Caco-2 (cell line): Measurements from ENCODE around the gene PRR12. TPM values are rescaled to one million over a fixed set of nuclear protein-coding genes. Genes with fewer than 3 reads are reported as not detected.

Experiments used
- BruUV-seq: library from RNA; stranded (reverse); fragments of 400-500 nt; replicated peaks from 2 replicates; lab custom pipeline; 2021; lab: Mats Ljungman, UMichigan
- CTCF ChIA-PET: fragments of 300-600 bp; sonication (Branson Sonifier 250); formaldehyde crosslinking; loops from one replicate; lab custom pipeline; 2022; ENCODE audit warnings: antibody characterized with exemption; lab: Charles Lee
- POLR2A ChIA-PET: fragments of 300-600 bp; sonication (Branson Sonifier 250); formaldehyde crosslinking; loops from one replicate; lab custom pipeline; 2022; ENCODE audit warnings: antibody characterized with exemption; lab: Charles Lee
- DNase-seq, 2 experiments: peaks; one replicate each; pipeline versions ENCODE4 v3.0.0 to v3.0.0-alpha.2; 2020 to 2022
- H3K27me3 ChIP-seq: replicated peaks from 2 replicates; pipeline ENCODE4 v1.6.0; 2011; ENCODE audit warnings: low read length; ENCODE audit not compliant: control insufficient read depth, insufficient read depth
- H3K36me3 ChIP-seq: 2 replicates; pipeline ENCODE4 v1.5.1; 2011; ENCODE audit warnings: low read length; ENCODE audit not compliant: control insufficient read depth, insufficient read depth
- H3K4me1 ChIP-seq: fragments of 250-450 bp; sonication (Bioruptor Pico); 2 replicates; pipeline ENCODE4 v1.5.1; 2020; ENCODE audit warnings: mild to moderate bottlenecking
- H3K4me3 ChIP-seq: 2 replicates; pipeline ENCODE4 v1.5.1; 2011; ENCODE audit warnings: low read depth, mild to moderate bottlenecking, control low read depth, low read length
- H3K9me3 ChIP-seq: fragments of 250-450 bp; sonication (Bioruptor Pico); 2 replicates; pipeline ENCODE4 v1.5.1; 2020; ENCODE audit warnings: mild to moderate bottlenecking, moderate library complexity
- H3K27ac Mint-ChIP-seq: one replicate; pipeline ENCODE4 v1.8.0; 2022; ENCODE audit warnings: mixed read lengths; ENCODE audit not compliant: unreplicated experiment
- H3K27me3 Mint-ChIP-seq: one replicate; pipeline ENCODE4 v1.8.0; 2022; ENCODE audit warnings: mixed read lengths; ENCODE audit not compliant: insufficient read depth, unreplicated experiment
- H3K36me3 Mint-ChIP-seq: one replicate; pipeline ENCODE4 v1.8.0; 2022; ENCODE audit warnings: mild to moderate bottlenecking, mixed read lengths; ENCODE audit not compliant: insufficient read depth, unreplicated experiment
- H3K4me1 Mint-ChIP-seq: one replicate; pipeline ENCODE4 v1.8.0; 2022; ENCODE audit warnings: low read depth, mixed read lengths; ENCODE audit not compliant: unreplicated experiment
- H3K4me3 Mint-ChIP-seq: one replicate; pipeline ENCODE4 v1.8.0; 2022; ENCODE audit warnings: mild to moderate bottlenecking, moderate library complexity, mixed read lengths; ENCODE audit not compliant: unreplicated experiment
- H3K9me3 Mint-ChIP-seq: one replicate; pipeline ENCODE4 v1.8.0; 2022; ENCODE audit warnings: mixed read lengths; ENCODE audit not compliant: unreplicated experiment
- CTCF ChIP-seq, 2 experiments: fragments of 200-600 bp in 1 of 2; IDR thresholded peaks; 1 replicate in 1 of 2; 2 replicates in 1 of 2; pipeline versions ENCODE4 v1.5.1 to v1.8.0; 2011 to 2022; ENCODE audit warnings: antibody characterized with exemption in 1 of 2, control low read depth in 1 of 2, inconsistent platforms in 1 of 2, low read depth in 1 of 2, low read length in 1 of 2, mild to moderate bottlenecking in 1 of 2, moderate library complexity in 1 of 2; ENCODE audit not compliant: insufficient read depth in 1 of 2, severe bottlenecking in 1 of 2, unreplicated experiment in 1 of 2
- intact Hi-C: fragments of 100-400 bp; cut with micrococcal nuclease; formaldehyde crosslinking; loops from one replicate; pipeline ENCODE4 v1.10.0; 2022; ENCODE audit not compliant: unreplicated experiment
- total RNA-seq: library from RNA; stranded (reverse); gene quantifications from 2 replicates; pipeline ENCODE4 v1.2.3, GENCODE V29; 2022

PRR12 gene
- total RNA-seq, 1 experiment from 2014 or later = 38.8 TPM

- Mint-ChIP-seq H3K27me3 (no peaks in the 10 kb centered on the region), H3K4me1 (peaks cover 13% of the 10 kb centered on the region), H3K27ac (no peak overlapping the region), H3K9me3 (no peaks in the 10 kb centered on the region), H3K36me3 (peaks cover 28% of the 10 kb centered on the region), H3K4me3 (no peak overlapping the region)
- no peak for DNase-seq
- Histone ChIP-seq H3K4me3 (no peak overlapping the region), H3K9me3 (no peaks in the 10 kb centered on the region), H3K4me1 (peaks cover 5% of the 10 kb centered on the region; the same call in 1 of the 2 replicates), H3K27me3 (no peaks in the 10 kb centered on the region), H3K36me3 (no peaks in the 10 kb centered on the region; the same call in 1 of the 2 replicates)
- CTCF ChIA-PET = no interaction called here
- POLR2A ChIA-PET = no interaction called here
- BruUV-seq = no TSS peak
- no peak for TF ChIP-seq CTCF (IDR thresholded peaks at IDR 0.05; ENCODE audit: insufficient read depth in 1 of 2, low read depth in 1 of 2, low read length in 1 of 2, severe bottlenecking in 1 of 2, unreplicated experiment in 1 of 2)
- intact Hi-C loops = no loop called here
Observed at GRCh38 chr19:49573009-49573408, 18.0 kb upstream of the PRR12 start.

- no peak for TF ChIP-seq CTCF (IDR thresholded peaks at IDR 0.05; ENCODE audit: insufficient read depth in 1 of 2, low read depth in 1 of 2, low read length in 1 of 2, severe bottlenecking in 1 of 2, unreplicated experiment in 1 of 2)
- no peaks in the 10 kb centered on the region for H3K9me3 ChIP-seq
- no TSS peak for BruUV-seq
- Mint-ChIP-seq H3K36me3 (peaks cover 24% of the 10 kb centered on the region), H3K4me1 (peaks cover 9% of the 10 kb centered on the region), H3K9me3 (no peaks in the 10 kb centered on the region), H3K27ac (no peak overlapping the region), H3K4me3 (no peak overlapping the region), H3K27me3 (no peaks in the 10 kb centered on the region)
- intact Hi-C loops = no loop called here
- DNase-seq = no peak
- no peaks in the 10 kb centered on the region; the same call in 1 of the 2 replicates for H3K36me3 ChIP-seq
- H3K4me3 ChIP-seq = no peak overlapping the region
- POLR2A ChIA-PET = no interaction called here
- CTCF ChIA-PET = no interaction called here
- no peaks in the 10 kb centered on the region for H3K27me3 ChIP-seq
- H3K4me1 ChIP-seq = peaks cover 5% of the 10 kb centered on the region; the same call in 1 of the 2 replicates
Observed at GRCh38 chr19:49573425-49573824, 17.6 kb upstream of the PRR12 start.

- no TSS peak for BruUV-seq
- Histone ChIP-seq H3K9me3 (no peaks in the 10 kb centered on the region), H3K4me3 (no peak overlapping the region), H3K27me3 (no peaks in the 10 kb centered on the region), H3K4me1 (peaks cover 5% of the 10 kb centered on the region; the same call in 1 of the 2 replicates), H3K36me3 (no peaks in the 10 kb centered on the region; the same call in 1 of the 2 replicates)
- DNase-seq = no peak
- H3K36me3 Mint-ChIP-seq = peaks cover 23% of the 10 kb centered on the region
- no peaks in the 10 kb centered on the region for H3K9me3 Mint-ChIP-seq
- ChIA-PET POLR2A (no interaction called here), CTCF (no interaction called here)
- intact Hi-C loops = no loop called here
- no peak overlapping the region for H3K27ac Mint-ChIP-seq
- H3K27me3 Mint-ChIP-seq = no peaks in the 10 kb centered on the region
- no peak overlapping the region for H3K4me3 Mint-ChIP-seq
- peaks cover 8% of the 10 kb centered on the region for H3K4me1 Mint-ChIP-seq
- TF ChIP-seq CTCF (IDR thresholded peaks at IDR 0.05; ENCODE audit: insufficient read depth in 1 of 2, low read depth in 1 of 2, low read length in 1 of 2, severe bottlenecking in 1 of 2, unreplicated experiment in 1 of 2) = no peak
Observed at GRCh38 chr19:49574206-49574755, 16.7 kb upstream of the PRR12 start.
